Neural progenitor cell (in vitro differentiated cells): ENCODE data around the gene FAM98A. TPM values are rescaled to one million over a fixed set of nuclear protein-coding genes. Genes with fewer than 3 reads are reported as not detected.

ENCODE experiments used
- DNase-seq: peaks from one replicate; pipeline ENCODE4 v3.0.0-alpha.2; 2016; ENCODE audit warnings: low spot score
- H2AFZ ChIP-seq: fragments of 200-600 bp; sonication (generic); replicated peaks from 2 replicates; pipeline ENCODE4 v1.6.1; 2016; ENCODE audit warnings: antibody characterized with exemption
- H3F3A ChIP-seq: fragments of 200-600 bp; sonication (generic); 2 replicates; pipeline ENCODE4 v1.6.1; 2016; ENCODE audit warnings: antibody characterized with exemption, low read depth
- H3K27ac ChIP-seq: fragments of 200-600 bp; sonication (generic); 2 replicates; pipeline ENCODE4 v1.5.1; 2016; ENCODE audit warnings: mild to moderate bottlenecking
- H3K27me3 ChIP-seq: fragments of 200-600 bp; sonication (generic); 2 replicates; pipeline ENCODE4 v1.6.1; 2016; ENCODE audit warnings: mild to moderate bottlenecking, moderate library complexity
- H3K36me3 ChIP-seq: fragments of 200-600 bp; sonication (generic); 2 replicates; pipeline ENCODE4 v1.5.1; 2016
- H3K4me1 ChIP-seq: fragments of 200-600 bp; sonication (generic); 2 replicates; pipeline ENCODE4 v1.6.1; 2016; ENCODE audit warnings: mixed run types
- H3K4me2 ChIP-seq: fragments of 200-600 bp; sonication (generic); 2 replicates; pipeline ENCODE4 v1.6.1; 2016
- H3K4me3 ChIP-seq: fragments of 200-600 bp; sonication (generic); 2 replicates; pipeline ENCODE4 v1.5.1; 2016
- H3K79me2 ChIP-seq: fragments of 200-600 bp; sonication (generic); 2 replicates; pipeline ENCODE4 v1.6.1; 2016; ENCODE audit warnings: low read depth
- H3K9ac ChIP-seq: fragments of 200-600 bp; sonication (generic); 2 replicates; pipeline ENCODE4 v1.6.1; 2016
- H3K9me3 ChIP-seq: fragments of 200-600 bp; sonication (generic); 2 replicates; pipeline ENCODE4 v1.5.1; 2016; ENCODE audit warnings: low read depth
- H4K20me1 ChIP-seq: fragments of 200-600 bp; sonication (generic); 2 replicates; pipeline ENCODE4 v1.6.1; 2016; ENCODE audit warnings: low read depth
- H3K27ac Mint-ChIP-seq: 3 replicates; pipeline ENCODE4 v1.8.0; 2021; ENCODE audit warnings: mixed read lengths
- H3K27me3 Mint-ChIP-seq: 2 replicates; pipeline ENCODE4 v1.8.0; 2022; ENCODE audit warnings: low read depth, mild to moderate bottlenecking, inconsistent platforms, moderate library complexity, mixed read lengths; ENCODE audit not compliant: insufficient read depth
- H3K36me3 Mint-ChIP-seq: 3 replicates; pipeline ENCODE4 v1.8.0; 2021; ENCODE audit warnings: mixed read lengths
- H3K4me1 Mint-ChIP-seq: 3 replicates; pipeline ENCODE4 v1.8.0; 2021; ENCODE audit warnings: mixed read lengths
- H3K4me3 Mint-ChIP-seq: 3 replicates; pipeline ENCODE4 v1.8.0; 2021; ENCODE audit warnings: mild to moderate bottlenecking, moderate library complexity, mixed read lengths
- H3K9me3 Mint-ChIP-seq: 3 replicates; pipeline ENCODE4 v1.8.0; 2020; ENCODE audit warnings: mixed read lengths
- CTCF ChIP-seq: fragments of 200-600 bp; sonication (generic); IDR thresholded peaks from 2 replicates; pipeline ENCODE4 v1.5.1; 2017; ENCODE audit warnings: antibody characterized with exemption, mild to moderate bottlenecking
- EZH2 ChIP-seq: fragments of 200-600 bp; sonication (generic); IDR thresholded peaks from 2 replicates; pipeline ENCODE4 v1.6.1; 2017; ENCODE audit warnings: antibody characterized with exemption, mild to moderate bottlenecking, moderate library complexity
- EZH2phosphoT487 ChIP-seq: fragments of 200-600 bp; sonication (generic); IDR thresholded peaks from 2 replicates; pipeline ENCODE4 v1.6.1; 2017; ENCODE audit warnings: antibody characterized with exemption
- total RNA-seq: library from RNA; depleted of rRNA; stranded (reverse); fragments of >200 nt; gene quantifications from 2 replicates; pipeline ENCODE4 v1.2.3, GENCODE V29; 2015; ENCODE audit warnings: low replicate concordance

FAM98A gene
- total RNA-seq, 1 donor from 2014 or later: 16.5 TPM

GRCh38 chr2:33614190-33614589, 15.1 kb upstream of the FAM98A start:
- Histone ChIP-seq H3K36me3 (peaks cover 4% of the 10 kb centered on the region), H3K27me3 (no peaks in the 10 kb centered on the region), H4K20me1 (no peaks in the 10 kb centered on the region), H3K9ac (no peak overlapping the region), H3K4me3 (no peak overlapping the region), H3K9me3 (no peaks in the 10 kb centered on the region), H3K79me2 (no peaks in the 10 kb centered on the region), H3K27ac (no peak overlapping the region), H3F3A (no peaks in the 10 kb centered on the region), H3K4me1 (peaks cover 7% of the 10 kb centered on the region), H2AFZ (no peak overlapping the region), H3K4me2 (peak overlapping the region; percentile 54)
- peaks cover 32% of the 10 kb centered on the region for H3K9me3 Mint-ChIP-seq
- no peaks in the 10 kb centered on the region for H3K27me3 Mint-ChIP-seq
- TF ChIP-seq CTCF (no peak), EZH2 (no peak), EZH2phosphoT487 (no peak)
- H3K27ac Mint-ChIP-seq: no peak overlapping the region
- H3K36me3 Mint-ChIP-seq: peaks cover 3% of the 10 kb centered on the region
- no peaks in the 10 kb centered on the region for H3K4me1 Mint-ChIP-seq
- H3K4me3 Mint-ChIP-seq: no peak overlapping the region
- DNase-seq: no peak

- TF ChIP-seq EZH2 (no peak), EZH2phosphoT487 (no peak), CTCF (no peak)
- H3K4me2 ChIP-seq: no peak overlapping the region
- H3K4me3 ChIP-seq: no peak overlapping the region
- Mint-ChIP-seq H3K27ac (no peak overlapping the region), H3K4me1 (peaks cover 3% of the 10 kb centered on the region), H3K4me3 (no peak overlapping the region), H3K36me3 (no peaks in the 10 kb centered on the region), H3K9me3 (peaks cover 9% of the 10 kb centered on the region), H3K27me3 (peaks cover 3% of the 10 kb centered on the region)
- H4K20me1 ChIP-seq: no peaks in the 10 kb centered on the region
- H3K4me1 ChIP-seq: peaks cover 6% of the 10 kb centered on the region
- no peak overlapping the region for H3K9ac ChIP-seq
- no peaks in the 10 kb centered on the region for H3F3A ChIP-seq
- H3K36me3 ChIP-seq: no peaks in the 10 kb centered on the region
- H3K9me3 ChIP-seq: no peaks in the 10 kb centered on the region
- H2AFZ ChIP-seq: no peak overlapping the region
- H3K79me2 ChIP-seq: no peaks in the 10 kb centered on the region
- no peak overlapping the region for H3K27ac ChIP-seq
- DNase-seq: no peak
- no peaks in the 10 kb centered on the region for H3K27me3 ChIP-seq
These were observed 8.8 kb upstream of the FAM98A start for GRCh38 chr2:33607905-33608304.

GRCh38 chr2:33607251-33607721, 8.2 kb upstream of the FAM98A start:
- H2AFZ ChIP-seq: no peak overlapping the region
- H3K79me2 ChIP-seq: no peaks in the 10 kb centered on the region
- Mint-ChIP-seq H3K36me3 (no peaks in the 10 kb centered on the region), H3K4me3 (no peak overlapping the region), H3K9me3 (peaks cover 9% of the 10 kb centered on the region), H3K4me1 (peaks cover 3% of the 10 kb centered on the region), H3K27ac (no peak overlapping the region), H3K27me3 (peaks cover 3% of the 10 kb centered on the region)
- no peaks in the 10 kb centered on the region for H4K20me1 ChIP-seq
- no peak overlapping the region for H3K9ac ChIP-seq
- DNase-seq: no peak
- no peaks in the 10 kb centered on the region for H3K36me3 ChIP-seq
- no peak overlapping the region for H3K4me3 ChIP-seq
- TF ChIP-seq CTCF (no peak), EZH2 (no peak), EZH2phosphoT487 (no peak)
- no peaks in the 10 kb centered on the region for H3K9me3 ChIP-seq
- H3K4me2 ChIP-seq: no peak overlapping the region
- H3F3A ChIP-seq: no peaks in the 10 kb centered on the region
- H3K27me3 ChIP-seq: no peaks in the 10 kb centered on the region
- H3K4me1 ChIP-seq: peaks cover 6% of the 10 kb centered on the region
- no peak overlapping the region for H3K27ac ChIP-seq
